ENCODE measurements around the gene AVPR2.

Gene AVPR2

DNA sequence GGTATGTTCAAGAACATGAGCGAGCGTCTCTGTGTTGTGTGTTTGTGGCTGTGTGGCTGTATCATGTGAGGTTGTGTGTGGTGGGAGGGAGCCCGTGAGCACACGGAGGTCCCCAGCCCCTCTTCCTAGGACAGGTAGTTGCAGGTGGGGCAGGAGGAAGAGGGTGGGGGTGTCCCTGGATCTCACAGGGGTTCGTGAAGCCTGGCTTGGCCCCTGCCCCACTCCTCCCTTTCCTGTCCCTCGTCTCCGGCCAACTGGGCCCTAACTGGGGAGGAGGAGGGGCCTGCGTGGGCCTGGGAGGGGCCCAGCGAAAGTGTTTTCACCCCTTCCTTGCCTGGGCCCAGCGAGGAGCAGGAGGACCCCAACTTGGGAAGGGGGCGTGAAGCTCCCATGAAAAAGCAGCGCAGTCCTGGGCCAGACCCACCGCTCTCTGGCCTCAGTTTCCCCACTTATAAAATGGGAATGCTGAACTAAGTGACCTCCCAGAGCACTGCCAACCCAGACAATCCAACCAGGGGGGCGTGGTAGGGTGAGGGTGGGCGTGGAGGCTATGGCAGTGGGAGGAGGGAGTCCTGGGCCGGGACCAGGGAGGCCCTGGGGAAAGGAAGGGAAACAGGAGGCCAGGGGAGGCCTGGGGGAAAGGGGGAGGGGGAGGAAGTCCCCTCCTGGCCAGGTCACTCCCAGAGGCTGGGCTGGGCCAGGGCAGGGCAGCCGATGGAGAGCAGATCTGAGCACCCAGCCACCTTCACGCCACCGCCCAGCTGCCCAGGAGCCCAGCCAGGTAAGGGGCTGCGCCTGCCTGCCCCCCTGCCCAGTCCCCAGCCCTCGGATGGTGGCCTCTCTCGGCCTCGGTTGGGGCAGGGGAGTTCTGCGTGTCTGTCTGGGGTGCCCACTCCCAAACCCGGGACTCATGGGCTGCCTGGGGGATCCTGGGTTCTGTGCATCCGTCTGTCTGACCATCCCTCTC, at the start of gene AVPR2:
Gene AVPR2, plus strand, starts transcription at position 683 of the 967 bp plus-strand sequence. CDS start 473 bp downstream, outside the sequence.
- no peak for DNase-seq

- DNase-seq = no peak
Observed at GRCh38 chrX:153854702-153855101, 49.8 kb upstream of the AVPR2 start.

DNA sequence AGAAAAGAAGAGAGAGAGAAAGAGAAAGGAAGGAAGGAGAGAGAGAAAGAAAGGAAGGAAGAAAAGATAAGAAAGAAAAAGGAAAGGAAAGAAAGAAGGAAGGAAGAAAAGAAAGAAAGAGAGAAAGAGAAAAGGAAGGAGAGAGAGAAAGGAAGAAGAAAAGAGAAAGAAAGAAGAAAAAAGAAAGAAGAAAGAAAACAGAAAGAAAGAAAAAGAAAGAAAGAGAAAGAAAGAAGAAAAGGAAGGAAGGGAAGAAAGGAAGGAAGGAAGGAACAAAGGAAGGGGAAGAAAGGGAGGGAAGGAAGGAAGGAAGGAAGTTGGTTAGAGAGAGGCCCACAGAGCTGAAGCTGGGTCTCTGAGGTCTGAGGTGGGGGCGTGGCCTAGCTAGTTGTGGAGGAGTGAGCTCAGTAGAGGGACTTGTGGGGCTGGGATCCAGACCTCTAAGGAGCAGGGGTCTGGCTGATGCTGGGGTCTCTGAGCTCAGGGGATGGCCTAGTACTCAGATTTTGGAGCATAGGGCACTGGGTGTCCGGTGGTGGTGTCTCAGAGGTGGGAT, 47.0 kb upstream of the AVPR2 start:
- DNase-seq = no peak

GRCh38 chrX:153861151-153861550, 43.3 kb upstream of the AVPR2 start:
- no peak for DNase-seq

- DNase-seq = no peak
Observed at GRCh38 chrX:153861733-153862310, 42.7 kb upstream of the AVPR2 start.

DNA sequence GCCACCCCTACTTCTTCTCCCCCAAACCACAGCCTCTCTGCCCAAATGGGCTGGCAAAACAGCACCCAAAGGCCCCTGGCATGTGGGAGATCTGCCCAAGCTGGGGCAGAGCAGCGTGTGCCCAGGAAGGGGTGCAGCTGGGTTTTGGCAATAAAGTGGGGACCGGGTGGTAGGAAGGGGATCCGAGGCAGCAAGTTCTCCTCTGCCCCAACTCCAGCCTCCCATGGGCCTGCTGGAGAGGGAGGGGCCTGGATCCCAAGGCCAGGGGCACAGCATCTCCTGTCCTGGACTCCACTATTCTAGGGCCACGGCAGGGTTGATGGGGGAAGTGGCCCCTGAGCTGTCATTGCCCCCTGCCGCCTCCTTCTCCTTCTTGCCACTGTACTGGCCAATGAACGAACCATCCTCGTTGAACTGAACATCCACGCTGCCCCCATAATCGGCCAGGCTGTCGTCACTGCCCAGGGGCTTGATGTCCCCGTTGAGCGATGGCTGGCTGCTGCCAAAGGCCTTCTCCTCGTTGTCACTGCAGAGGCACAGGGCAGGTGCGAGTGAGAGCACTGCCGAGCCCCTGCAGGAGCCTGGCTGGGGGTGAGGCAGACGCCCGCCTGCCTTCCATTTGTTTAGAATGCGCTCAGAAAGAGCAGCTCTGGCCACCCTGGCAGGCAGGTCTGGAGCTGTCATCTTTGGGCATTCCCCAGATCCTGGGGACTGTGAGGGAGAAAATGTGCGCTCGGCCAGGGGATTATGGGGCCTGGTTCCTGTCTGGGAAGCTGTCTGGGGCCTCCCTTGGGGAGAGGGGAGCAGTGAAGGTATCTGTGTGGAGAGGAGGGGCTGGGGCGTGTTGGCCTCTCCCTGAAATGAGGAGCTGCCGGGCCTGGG, 41.9 kb upstream of the AVPR2 start:
- DNase-seq = no peak

- DNase-seq = no peak
Observed at GRCh38 chrX:153863251-153863991, 41.1 kb upstream of the AVPR2 start.

- DNase-seq = no peak
Observed at GRCh38 chrX:153864101-153864500, 40.4 kb upstream of the AVPR2 start.

DNA sequence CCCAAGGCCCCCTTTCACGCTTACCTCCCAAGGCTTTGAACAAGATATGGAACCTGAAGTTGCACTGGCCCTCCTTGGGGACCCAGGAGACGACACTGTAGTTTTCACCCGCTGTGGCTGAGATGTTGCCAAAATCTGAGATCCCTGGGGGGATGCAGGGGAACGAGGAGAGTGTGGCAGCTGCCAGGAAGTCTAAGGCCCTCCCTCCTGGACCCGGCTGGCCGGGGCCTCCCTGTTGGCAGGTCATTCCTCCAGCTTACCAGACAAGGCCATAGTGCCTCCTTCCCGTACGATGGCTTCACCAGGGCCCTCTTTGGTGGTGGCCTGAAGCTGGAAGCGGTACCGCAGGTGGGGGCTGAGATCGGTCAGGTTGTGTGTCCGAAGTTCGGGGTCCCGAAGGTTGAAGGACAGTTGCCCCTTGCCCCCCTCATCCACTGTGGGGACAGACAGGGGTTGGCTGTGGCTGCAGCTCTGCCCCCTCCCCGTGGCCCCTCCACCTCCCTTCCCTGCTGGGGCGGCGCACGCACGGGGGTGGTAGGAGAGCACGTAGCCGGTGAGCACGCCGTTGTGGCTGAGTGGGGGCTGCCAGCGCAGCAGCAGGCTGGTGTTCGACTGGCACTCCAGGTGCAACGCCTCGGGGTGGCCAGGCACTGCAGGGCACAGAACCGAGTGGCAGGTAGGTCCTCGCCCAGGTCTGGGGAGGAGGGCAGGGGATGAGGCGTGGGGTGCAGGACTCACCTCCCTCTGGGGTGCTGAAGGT, 39.7 kb upstream of the AVPR2 start:
- DNase-seq = no peak

- no peak for DNase-seq
Observed at GRCh38 chrX:153865321-153865580, 39.2 kb upstream of the AVPR2 start.

DNA sequence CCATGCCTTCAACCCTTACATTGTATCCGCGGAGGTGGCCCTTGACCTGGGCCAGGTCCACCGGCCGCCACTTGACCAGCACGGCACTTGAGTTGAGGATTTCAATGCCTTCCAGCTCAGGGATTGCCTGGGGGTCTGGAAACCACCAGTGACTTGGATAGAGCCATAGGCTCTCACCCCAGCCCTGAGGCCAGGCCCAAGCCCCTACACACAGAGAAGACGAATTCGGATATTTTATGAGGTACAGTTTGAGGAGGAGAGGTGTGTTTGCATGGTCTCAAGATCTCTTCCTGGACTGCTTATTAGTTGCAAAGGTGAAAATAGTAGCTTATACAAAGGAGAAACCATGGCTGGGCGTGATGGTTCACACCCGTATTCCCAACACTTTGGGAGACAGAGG, 38.8 kb upstream of the AVPR2 start:
- DNase-seq = no peak

DNA sequence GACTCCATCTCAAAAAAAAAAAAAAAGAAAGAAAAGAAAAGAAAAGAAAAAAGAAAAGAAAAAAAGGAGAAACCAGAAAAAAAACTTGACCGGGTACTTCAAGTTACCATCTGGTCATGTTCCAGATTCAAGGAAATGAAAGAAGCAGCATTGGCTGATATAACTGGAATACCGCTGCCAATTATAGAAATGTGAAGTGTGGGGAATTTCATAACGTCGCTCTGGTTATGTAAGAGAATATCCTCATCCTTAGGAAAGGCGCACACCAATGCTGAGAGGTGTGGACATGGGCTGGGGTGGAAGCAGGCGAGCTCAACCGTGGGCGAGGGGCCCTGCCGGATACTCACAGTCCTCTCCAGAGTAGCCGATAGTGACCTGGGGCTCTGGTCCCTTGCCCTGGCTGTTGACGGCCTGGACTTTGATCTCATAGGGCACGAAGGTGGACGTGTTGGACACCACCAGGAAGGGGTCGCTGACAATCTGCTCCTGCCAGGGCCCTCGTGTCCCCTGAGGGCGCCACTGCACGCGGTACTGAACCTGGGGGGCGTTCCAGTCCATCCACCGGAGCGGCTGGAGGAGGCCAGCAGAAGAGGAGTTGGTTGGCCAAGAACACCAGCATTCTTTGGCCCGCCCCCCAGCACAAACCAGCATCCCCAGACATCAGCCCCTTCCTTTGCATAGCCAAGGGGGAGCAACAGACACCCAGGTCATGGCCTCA, 38.0 kb upstream of the AVPR2 start:
- DNase-seq = no peak

- no peak for DNase-seq
Observed at GRCh38 chrX:153867139-153867538, 37.3 kb upstream of the AVPR2 start.

DNA sequence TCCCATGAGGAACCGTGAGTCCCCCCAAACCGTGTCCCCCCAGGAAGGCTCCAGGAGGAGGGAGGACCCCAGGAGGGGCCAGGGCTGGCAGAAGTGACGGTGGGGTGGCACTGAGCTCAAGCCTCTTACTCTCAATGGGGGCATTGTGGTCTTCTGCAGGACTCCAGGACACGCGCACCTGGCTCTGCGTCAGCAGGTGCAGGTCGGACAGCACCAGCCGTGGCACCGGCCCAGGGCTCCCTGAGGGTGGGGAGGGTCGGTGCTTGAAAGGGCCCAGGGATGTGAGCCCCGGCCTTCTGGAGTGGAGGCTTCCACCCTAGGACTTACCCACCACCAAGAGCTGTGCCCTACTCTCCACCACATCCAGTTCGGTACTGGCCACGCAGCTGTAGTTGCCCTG, 36.8 kb upstream of the AVPR2 start:
- no peak for DNase-seq

DNA sequence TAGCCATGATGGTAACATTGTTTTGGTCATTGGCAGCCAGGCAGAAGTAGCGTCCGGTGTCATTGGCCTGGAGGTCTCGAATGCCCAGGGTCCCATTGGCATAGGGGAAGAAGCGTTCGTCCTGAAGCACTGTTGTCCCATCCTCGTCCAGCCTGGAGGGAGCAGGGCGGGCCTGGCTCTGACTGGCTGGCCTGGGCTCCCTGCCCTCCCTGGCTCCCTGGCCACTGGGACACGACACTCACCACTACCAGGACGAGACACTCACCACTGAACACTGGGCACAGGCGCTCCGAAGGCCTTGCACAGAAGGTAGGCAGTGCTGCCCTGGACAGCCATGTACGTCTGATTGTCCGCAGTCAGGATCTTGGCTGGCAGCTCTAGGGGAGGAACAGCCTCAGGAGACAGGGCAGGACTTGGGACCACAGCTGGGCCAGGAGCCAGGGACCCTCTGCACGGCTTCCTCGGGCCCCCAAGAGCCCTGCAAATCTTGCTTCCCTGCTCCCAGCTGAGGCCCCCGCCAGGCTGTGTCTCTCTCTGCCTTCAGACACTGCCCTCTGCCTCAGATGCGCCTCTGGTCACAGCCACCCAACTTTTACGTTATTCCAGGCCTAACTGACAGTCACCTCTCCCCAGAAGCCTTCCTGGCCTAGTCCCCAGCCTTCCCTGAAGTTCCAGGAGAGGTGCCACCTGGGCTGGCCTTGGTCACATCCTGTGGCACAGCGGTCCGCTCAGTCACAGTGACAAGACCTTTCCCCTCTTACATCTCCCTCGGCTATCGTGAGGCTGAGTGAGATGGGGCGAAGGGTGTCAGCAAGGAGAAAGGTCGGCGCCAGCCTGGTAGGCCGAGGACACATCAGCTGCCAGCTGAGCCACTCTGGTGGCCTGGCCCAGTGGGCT, 35.6 kb upstream of the AVPR2 start:
- DNase-seq = no peak

DNA sequence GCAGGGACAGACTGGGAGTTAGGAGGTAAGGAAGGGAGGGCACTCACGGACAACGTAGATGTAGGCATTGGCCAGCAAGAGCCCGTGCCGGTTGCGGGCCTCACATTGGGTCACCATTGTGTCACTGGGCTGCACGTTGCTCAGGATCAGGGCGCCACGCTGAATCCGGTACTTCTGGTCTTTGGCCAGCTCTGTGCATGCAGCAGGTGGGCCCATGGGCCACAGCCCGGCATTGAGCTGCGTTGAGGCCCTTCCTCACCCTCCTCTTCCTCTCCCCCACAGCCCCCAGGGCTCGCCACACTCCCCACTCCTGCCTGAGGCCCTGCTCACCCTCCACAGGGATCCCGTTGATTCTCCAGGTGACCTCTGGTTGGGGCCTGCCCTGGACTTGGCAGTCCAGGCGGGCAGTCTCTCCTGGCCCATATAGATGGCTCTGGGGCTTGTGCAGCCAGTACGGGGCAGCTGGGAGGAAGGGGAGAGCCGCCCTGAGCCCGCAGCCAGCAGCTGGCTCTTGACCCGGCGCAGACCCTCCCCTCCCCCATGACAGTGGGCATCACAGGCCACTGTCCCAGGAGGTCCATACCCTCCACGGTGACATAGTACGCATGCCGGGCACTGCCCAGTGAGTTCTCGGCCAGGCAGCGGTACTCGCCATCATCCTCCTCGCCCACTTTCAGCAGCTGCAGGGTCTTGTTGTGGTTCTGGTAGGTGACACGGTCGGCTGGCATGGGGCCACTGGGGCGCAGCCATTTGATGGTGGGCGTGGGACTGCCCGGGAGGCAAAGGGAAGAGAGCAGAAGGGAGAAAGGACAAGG, 34.8 kb upstream of the AVPR2 start:
- DNase-seq = no peak

GRCh38 chrX:153870288-153870690, 34.2 kb upstream of the AVPR2 start:
- no peak for DNase-seq

- no peak for DNase-seq
Observed at GRCh38 chrX:153870791-153871360, 33.6 kb upstream of the AVPR2 start.

DNA sequence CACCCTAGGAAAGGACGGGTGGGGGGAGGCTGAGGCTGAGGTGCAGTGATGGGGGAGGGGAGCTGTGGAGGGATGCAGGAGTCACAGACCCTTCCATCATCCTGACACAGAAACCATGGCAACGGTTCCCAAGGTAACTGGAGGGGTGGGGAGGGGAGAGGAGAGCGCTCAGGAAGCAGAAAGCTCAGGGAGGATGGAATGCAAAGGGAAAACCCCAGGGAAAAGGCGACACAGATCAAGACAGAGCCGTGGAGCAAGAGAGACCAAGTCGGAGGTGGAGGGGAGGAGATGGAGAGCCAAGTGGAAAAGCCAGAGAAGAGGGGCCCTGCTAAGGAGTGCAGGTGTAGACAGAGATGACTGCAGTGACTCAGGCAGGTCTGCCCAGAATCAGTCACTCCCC, 33.0 kb upstream of the AVPR2 start:
- DNase-seq = no peak
